ENCODE measurements around the gene EPS15.
A peak's percentile ranks its signal among the peaks of the same experiment; 100 is the strongest.
"Not testable (repeated sequence)": the region's sequence is repeated elsewhere in the genome, so short reads cannot be mapped to it uniquely, and the experiment has no call there.

Gene EPS15

GRCh38 chr1:51415963-51416362, 103.1 kb downstream of the EPS15 start:
- TF ChIP-seq, protein P1, sequence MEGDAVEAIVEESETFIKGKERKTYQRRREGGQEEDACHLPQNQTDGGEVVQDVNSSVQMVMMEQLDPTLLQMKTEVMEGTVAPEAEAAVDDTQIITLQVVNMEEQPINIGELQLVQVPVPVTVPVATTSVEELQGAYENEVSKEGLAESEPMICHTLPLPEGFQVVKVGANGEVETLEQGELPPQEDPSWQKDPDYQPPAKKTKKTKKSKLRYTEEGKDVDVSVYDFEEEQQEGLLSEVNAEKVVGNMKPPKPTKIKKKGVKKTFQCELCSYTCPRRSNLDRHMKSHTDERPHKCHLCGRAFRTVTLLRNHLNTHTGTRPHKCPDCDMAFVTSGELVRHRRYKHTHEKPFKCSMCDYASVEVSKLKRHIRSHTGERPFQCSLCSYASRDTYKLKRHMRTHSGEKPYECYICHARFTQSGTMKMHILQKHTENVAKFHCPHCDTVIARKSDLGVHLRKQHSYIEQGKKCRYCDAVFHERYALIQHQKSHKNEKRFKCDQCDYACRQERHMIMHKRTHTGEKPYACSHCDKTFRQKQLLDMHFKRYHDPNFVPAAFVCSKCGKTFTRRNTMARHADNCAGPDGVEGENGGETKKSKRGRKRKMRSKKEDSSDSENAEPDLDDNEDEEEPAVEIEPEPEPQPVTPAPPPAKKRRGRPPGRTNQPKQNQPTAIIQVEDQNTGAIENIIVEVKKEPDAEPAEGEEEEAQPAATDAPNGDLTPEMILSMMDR (IDR thresholded peaks at IDR 0.05; ENCODE audit: extremely low read depth, insufficient read depth, missing control alignments): no peak
- no peak for DNase-seq (ENCODE audit: low spot score)
- in situ Hi-C loops (cut with MboI; ENCODE audit: low pct_unique_long_range_greater_than_20kb, low sequenced_read_pairs, unreplicated experiment): no loop called here

GRCh38 chr1:51414811-51415210, 104.3 kb downstream of the EPS15 start:
- no peak for DNase-seq (ENCODE audit: low spot score)
- in situ Hi-C loops (cut with MboI; ENCODE audit: low pct_unique_long_range_greater_than_20kb, low sequenced_read_pairs, unreplicated experiment): no loop called here
- TF ChIP-seq, protein P1 (IDR thresholded peaks at IDR 0.05; ENCODE audit: extremely low read depth, insufficient read depth, missing control alignments): no peak

DNA sequence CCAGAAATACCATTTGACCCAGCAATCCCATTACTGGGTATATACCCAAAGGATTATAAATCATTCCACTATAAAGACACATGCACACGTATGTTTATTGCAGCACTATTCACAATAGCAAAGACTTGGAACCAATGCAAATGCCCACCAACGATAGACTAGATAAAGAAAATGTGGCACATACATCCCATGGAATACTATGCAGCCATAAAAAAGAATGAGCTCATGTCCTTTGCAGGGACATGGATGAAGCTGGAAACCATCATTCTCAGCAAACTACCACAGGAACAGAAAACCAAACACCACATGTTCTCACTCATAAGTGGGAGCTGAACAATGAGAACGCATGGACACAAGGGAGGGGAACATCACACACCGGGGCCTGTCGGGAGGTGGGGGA, 107.2 kb downstream of the EPS15 start:
- in situ Hi-C loops (cut with MboI; ENCODE audit: low pct_unique_long_range_greater_than_20kb, low sequenced_read_pairs, unreplicated experiment); DNase-seq (ENCODE audit: low spot score): not testable (repeated sequence)

- in situ Hi-C loops (cut with MboI; ENCODE audit: low pct_unique_long_range_greater_than_20kb, low sequenced_read_pairs, unreplicated experiment): no loop called here
- DNase-seq (ENCODE audit: low spot score): peak; percentile 30
- TF ChIP-seq, protein P1 (IDR thresholded peaks at IDR 0.05; ENCODE audit: extremely low read depth, insufficient read depth, missing control alignments): no peak
Observed at GRCh38 chr1:51410568-51411460, 108.3 kb downstream of the EPS15 start.

GRCh38 chr1:51409755-51410541, 109.1 kb downstream of the EPS15 start:
- DNase-seq (ENCODE audit: low spot score): peak; percentile 22
- in situ Hi-C loops (cut with MboI; ENCODE audit: low pct_unique_long_range_greater_than_20kb, low sequenced_read_pairs, unreplicated experiment): not testable (repeated sequence)

GRCh38 chr1:51392241-51392640, 126.8 kb downstream of the EPS15 start:
- TF ChIP-seq, protein P1 (IDR thresholded peaks at IDR 0.05; ENCODE audit: extremely low read depth, insufficient read depth, missing control alignments): no peak
- DNase-seq (ENCODE audit: low spot score): no peak
- in situ Hi-C loops (cut with MboI; ENCODE audit: low pct_unique_long_range_greater_than_20kb, low sequenced_read_pairs, unreplicated experiment): no loop called here

GRCh38 chr1:51390641-51391040, 128.4 kb downstream of the EPS15 start:
- in situ Hi-C loops (cut with MboI; ENCODE audit: low pct_unique_long_range_greater_than_20kb, low sequenced_read_pairs, unreplicated experiment); DNase-seq (ENCODE audit: low spot score): not testable (repeated sequence)

GRCh38 chr1:51387288-51387687, 131.8 kb downstream of the EPS15 start:
- in situ Hi-C loops (cut with MboI; ENCODE audit: low pct_unique_long_range_greater_than_20kb, low sequenced_read_pairs, unreplicated experiment); DNase-seq (ENCODE audit: low spot score): not testable (repeated sequence)

- DNase-seq (ENCODE audit: low spot score); in situ Hi-C loops (cut with MboI; ENCODE audit: low pct_unique_long_range_greater_than_20kb, low sequenced_read_pairs, unreplicated experiment): not testable (repeated sequence)
Observed at GRCh38 chr1:51386259-51386658, 132.8 kb downstream of the EPS15 start.
